Left ventricle myocardium inferior (tissue), 1 donor: ENCODE measurements around the gene ZNF443. TPM values are rescaled to one million over a fixed set of nuclear protein-coding genes. Genes with fewer than 3 reads are reported as not detected.

Experiments used
- DNase-seq: peaks from one replicate; pipeline ENCODE4 v3.0.0-alpha.2; 2020
- H3K27ac ChIP-seq: fragments of 200-600 bp; replicated peaks from 2 replicates; pipeline ENCODE4 v1.8.0; 2021
- H3K27me3 ChIP-seq: fragments of 200-600 bp; 2 replicates; pipeline ENCODE4 v1.8.0; 2021; ENCODE audit warnings: low read depth
- H3K36me3 ChIP-seq: fragments of 200-600 bp; 2 replicates; pipeline ENCODE4 v1.8.0; 2021
- H3K4me1 ChIP-seq: fragments of 200-600 bp; 2 replicates; pipeline ENCODE4 v1.8.0; 2021
- H3K4me3 ChIP-seq: fragments of 200-600 bp; 2 replicates; pipeline ENCODE4 v1.8.0; 2021; ENCODE audit warnings: mild to moderate bottlenecking, moderate library complexity
- H3K9me3 ChIP-seq: fragments of 200-600 bp; replicated peaks from 2 replicates; pipeline ENCODE4 v1.8.0; 2021
- intact Hi-C: fragments of 100-400 bp; cut with micrococcal nuclease; formaldehyde crosslinking; loops from one replicate; pipeline ENCODE4 v1.11.0; 2022
- total RNA-seq: library from RNA; stranded (reverse); fragmentation: NEBNext Ultra II Directional; extraction: Animal tissue kit (Norgen Biotek cat#: 25700); gene quantifications from one replicate; pipeline ENCODE4 v1.2.1, GENCODE V29; 2021
- TF ChIP-seq, protein P1 (sequence below): fragments of 200-600 bp; IDR thresholded peaks from 2 replicates; pipeline ENCODE4 v1.8.0; 2021; ENCODE audit warnings: antibody characterized with exemption, mild to moderate bottlenecking, borderline replicate concordance
- donor health status: DM: no; HTN: yes; CAD: no; lungs with severe emphysema.

ZNF443 gene
- total RNA-seq, 1 donor from 2014 or later = 2.3 TPM

DNA sequence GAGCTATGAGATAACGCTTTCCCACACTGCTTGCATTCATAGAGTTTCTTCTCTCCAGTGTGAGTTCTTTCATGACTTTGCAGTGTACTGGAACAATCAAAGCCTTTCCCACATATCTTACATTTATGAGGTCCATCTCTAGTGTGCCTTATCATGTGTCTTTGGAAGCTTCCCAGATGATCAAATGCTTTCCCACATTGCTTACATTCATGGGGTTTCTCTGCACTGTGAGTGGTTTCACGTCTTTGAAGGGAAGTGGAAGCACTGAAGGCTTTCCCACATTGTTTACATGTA lies 60.4 kb downstream of the ZNF443 start:
- intact Hi-C loops = no loop called here
- H3K36me3 ChIP-seq = peaks cover 61% of the 10 kb centered on the region
- no peaks in the 10 kb centered on the region for H3K27me3 ChIP-seq
- no peak overlapping the region for H3K27ac ChIP-seq
- TF ChIP-seq, protein P1, sequence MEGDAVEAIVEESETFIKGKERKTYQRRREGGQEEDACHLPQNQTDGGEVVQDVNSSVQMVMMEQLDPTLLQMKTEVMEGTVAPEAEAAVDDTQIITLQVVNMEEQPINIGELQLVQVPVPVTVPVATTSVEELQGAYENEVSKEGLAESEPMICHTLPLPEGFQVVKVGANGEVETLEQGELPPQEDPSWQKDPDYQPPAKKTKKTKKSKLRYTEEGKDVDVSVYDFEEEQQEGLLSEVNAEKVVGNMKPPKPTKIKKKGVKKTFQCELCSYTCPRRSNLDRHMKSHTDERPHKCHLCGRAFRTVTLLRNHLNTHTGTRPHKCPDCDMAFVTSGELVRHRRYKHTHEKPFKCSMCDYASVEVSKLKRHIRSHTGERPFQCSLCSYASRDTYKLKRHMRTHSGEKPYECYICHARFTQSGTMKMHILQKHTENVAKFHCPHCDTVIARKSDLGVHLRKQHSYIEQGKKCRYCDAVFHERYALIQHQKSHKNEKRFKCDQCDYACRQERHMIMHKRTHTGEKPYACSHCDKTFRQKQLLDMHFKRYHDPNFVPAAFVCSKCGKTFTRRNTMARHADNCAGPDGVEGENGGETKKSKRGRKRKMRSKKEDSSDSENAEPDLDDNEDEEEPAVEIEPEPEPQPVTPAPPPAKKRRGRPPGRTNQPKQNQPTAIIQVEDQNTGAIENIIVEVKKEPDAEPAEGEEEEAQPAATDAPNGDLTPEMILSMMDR = no peak
- H3K4me3 ChIP-seq = no peak overlapping the region
- H3K9me3 ChIP-seq = peaks cover 57% of the 10 kb centered on the region
- H3K4me1 ChIP-seq = no peaks in the 10 kb centered on the region
- no peak for DNase-seq

DNA sequence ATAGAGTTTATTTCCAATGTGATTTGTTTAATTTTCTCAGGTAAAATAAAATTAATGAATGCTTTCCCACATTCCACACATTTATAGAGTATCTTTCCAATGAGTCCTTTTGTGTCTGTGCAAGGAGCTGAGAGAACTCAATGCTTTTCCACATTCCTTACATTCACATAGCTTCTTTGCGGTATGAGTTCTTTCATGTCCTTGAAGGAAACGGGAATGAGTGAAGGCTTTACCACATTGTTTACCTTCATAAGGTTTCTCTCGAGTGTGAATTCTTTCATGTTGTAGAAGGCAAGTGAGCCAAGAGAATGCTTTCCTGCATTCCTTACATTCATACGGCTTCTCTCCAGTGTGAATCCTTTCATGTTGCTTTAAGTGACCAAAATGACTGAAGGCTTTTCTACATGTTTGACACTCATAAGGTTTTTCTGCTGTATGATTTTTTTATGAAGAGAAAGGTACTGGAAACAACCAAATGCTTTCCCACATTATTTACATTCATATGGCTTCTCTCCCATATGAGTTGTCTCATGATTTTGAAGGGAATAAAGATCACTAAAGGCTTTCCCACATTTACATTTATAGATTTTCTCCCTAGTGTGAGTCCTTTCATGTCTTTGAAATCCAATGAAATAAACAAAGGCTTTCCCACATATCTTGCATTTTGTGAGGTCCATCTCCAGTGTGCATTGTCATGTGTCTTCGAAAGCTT lies 60.9 kb downstream of the ZNF443 start:
- H3K4me1 ChIP-seq = no peaks in the 10 kb centered on the region
- H3K27ac ChIP-seq = no peak overlapping the region
- intact Hi-C loops = no loop called here
- H3K27me3 ChIP-seq = no peaks in the 10 kb centered on the region
- TF ChIP-seq, protein P1 = no peak
- peaks cover 61% of the 10 kb centered on the region for H3K36me3 ChIP-seq
- no peak for DNase-seq
- peaks cover 57% of the 10 kb centered on the region for H3K9me3 ChIP-seq
- H3K4me3 ChIP-seq = no peak overlapping the region

Other genes with a start within 250 kb of the ZNF443 start
- 7.8 TPM for gene ZNF44, start 146.1 kb downstream of the ZNF443 start, total RNA-seq
- 4.5 TPM for gene ZNF563, start 107.4 kb downstream of the ZNF443 start, total RNA-seq
- 3.4 TPM for gene ZNF442, start 75.3 kb downstream of the ZNF443 start, total RNA-seq
- gene ZNF799, start 39.8 kb downstream of the ZNF443 start, total RNA-seq = 2.0 TPM
- 1.1 TPM for gene ZNF709, start 43.8 kb upstream of the ZNF443 start, total RNA-seq
- 11.1 TPM for gene ZNF564, start 110.5 kb upstream of the ZNF443 start, total RNA-seq
- 4.1 TPM for gene ZNF490, start 169.8 kb upstream of the ZNF443 start, total RNA-seq
- gene ZNF791, start 169.9 kb upstream of the ZNF443 start, total RNA-seq = 15.4 TPM
- 26.7 TPM for gene MAN2B1, start 225.7 kb upstream of the ZNF443 start, total RNA-seq
- 8.4 TPM for gene WDR83, start 225.8 kb upstream of the ZNF443 start, total RNA-seq
- gene DHPS, start 240.9 kb upstream of the ZNF443 start, total RNA-seq = 50.8 TPM
- gene GNG14, start 247.0 kb upstream of the ZNF443 start, total RNA-seq = not detected